Measurements from ENCODE around the gene SP7.
A peak's percentile ranks its signal among the peaks of the same experiment; 100 is the strongest.

SP7 gene

DNA sequence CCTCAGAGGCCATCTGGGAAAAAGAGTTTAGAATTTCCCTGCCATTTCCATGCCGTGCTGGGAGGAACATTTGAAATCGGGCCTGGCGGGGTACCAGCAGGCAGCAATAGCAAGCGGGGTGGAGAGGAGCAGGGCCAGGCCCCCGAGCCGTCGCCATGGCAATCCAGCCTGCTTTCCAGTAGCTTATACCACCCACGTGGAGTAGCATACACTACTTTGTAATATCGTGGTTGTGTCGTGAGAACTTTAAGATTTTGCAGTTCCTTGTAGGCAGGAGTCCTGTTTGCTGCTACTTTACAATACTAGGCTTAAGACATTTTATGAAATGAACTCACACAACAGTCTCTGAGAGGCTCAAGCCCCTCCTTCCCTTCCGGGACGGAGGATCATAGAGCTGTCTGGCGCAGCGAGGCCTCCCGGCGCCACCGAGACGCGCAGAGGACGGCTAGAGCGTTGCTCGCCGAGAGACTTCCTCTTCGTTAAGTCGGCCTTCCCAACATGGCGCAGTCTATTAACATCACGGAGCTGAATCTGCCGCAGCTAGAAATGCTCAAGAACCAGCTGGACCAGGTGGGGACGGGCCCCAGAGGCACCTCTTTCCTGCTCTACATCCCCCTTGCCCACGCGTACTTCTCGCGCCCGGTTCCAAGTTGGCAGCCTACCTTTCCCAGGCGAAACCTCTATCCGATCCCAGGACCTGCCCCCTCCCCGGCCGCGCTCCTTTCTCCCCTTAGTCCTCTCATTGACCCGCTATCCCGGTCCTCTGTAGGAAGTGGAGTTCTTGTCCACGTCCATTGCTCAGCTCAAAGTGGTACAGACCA, 40.9 kb downstream of the SP7 start, which contains the start of gene PFDN5:
TSS of gene PFDN5 (plus strand) at position 473 of the 821 bp plus-strand sequence. CDS start at position 499, 26 bp downstream.
- in situ Hi-C loops (cut with MboI; ENCODE audit: low pct_unique_long_range_greater_than_20kb, low sequenced_read_pairs, unreplicated experiment): no loop called here
- TF ChIP-seq, protein P1, sequence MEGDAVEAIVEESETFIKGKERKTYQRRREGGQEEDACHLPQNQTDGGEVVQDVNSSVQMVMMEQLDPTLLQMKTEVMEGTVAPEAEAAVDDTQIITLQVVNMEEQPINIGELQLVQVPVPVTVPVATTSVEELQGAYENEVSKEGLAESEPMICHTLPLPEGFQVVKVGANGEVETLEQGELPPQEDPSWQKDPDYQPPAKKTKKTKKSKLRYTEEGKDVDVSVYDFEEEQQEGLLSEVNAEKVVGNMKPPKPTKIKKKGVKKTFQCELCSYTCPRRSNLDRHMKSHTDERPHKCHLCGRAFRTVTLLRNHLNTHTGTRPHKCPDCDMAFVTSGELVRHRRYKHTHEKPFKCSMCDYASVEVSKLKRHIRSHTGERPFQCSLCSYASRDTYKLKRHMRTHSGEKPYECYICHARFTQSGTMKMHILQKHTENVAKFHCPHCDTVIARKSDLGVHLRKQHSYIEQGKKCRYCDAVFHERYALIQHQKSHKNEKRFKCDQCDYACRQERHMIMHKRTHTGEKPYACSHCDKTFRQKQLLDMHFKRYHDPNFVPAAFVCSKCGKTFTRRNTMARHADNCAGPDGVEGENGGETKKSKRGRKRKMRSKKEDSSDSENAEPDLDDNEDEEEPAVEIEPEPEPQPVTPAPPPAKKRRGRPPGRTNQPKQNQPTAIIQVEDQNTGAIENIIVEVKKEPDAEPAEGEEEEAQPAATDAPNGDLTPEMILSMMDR (IDR thresholded peaks at IDR 0.05; ENCODE audit: extremely low read depth, insufficient read depth, missing control alignments): no peak
- peak; percentile 90 for DNase-seq (ENCODE audit: low spot score)

DNA sequence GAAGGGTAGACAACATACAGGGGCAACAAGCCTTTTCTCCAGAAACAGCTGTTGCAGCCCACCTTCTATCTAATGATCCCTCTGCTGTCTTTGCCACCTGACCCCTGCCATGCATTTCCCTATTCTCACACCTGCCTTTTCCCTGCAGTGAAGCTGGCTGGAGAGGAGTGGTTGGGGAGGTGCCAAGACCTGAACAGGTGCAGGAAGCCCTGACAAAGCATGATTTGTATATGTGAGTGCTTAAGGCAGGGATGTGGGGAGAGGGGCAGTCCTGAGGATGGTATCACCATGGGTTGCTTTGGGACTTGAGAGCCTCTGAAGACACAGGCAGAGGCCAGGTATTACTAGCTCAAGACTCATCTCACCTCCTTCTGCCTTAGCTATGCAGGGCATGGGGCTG, 43.7 kb downstream of the SP7 start:
- in situ Hi-C loops (cut with MboI; ENCODE audit: low pct_unique_long_range_greater_than_20kb, low sequenced_read_pairs, unreplicated experiment): no loop called here
- TF ChIP-seq, protein P1 (IDR thresholded peaks at IDR 0.05; ENCODE audit: extremely low read depth, insufficient read depth, missing control alignments): no peak
- no peak for DNase-seq (ENCODE audit: low spot score)

DNA sequence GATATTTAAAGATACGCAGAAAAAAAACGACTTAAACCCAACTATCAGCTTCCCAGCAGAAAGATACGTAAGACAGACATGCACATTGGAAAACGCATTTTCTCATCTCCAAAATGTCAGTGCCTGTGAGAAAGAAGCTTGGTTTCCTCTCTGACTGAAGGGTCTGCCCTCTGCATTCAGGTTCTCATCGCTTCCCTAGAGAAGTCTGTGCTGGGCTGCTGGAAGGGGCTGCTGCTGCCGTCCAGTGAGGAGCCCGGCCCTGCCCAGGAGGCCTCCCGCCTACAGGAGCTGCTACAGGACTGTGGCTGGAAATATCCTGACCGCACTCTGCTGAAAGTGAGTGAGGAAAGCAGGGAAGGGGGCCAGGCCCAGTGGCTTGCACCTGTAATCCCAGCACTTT, 45.5 kb downstream of the SP7 start:
- TF ChIP-seq, protein P1 (IDR thresholded peaks at IDR 0.05; ENCODE audit: extremely low read depth, insufficient read depth, missing control alignments): no peak
- DNase-seq (ENCODE audit: low spot score): no peak
- in situ Hi-C loops (cut with MboI; ENCODE audit: low pct_unique_long_range_greater_than_20kb, low sequenced_read_pairs, unreplicated experiment): no loop called here

DNA sequence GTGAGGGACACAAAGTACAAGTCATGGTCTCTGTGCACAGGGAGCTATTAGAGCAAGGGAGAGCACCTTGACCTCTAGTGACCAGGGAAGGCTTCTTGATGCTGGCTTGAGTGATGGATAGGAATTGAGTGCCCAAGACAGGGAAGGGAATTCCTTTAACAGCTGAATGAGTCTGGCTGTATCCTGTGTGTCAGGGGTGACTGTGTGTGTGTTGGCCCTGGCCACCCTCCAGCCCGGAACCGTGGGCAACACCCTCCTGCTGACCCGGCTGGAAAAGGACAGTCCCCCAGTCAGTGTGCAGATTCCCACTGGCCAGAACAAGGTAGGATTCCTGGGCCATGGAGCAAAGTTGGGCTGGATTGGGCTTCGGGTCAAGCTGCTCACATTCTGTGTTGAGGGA, 46.3 kb downstream of the SP7 start:
- no peak for DNase-seq (ENCODE audit: low spot score)
- TF ChIP-seq, protein P1 (IDR thresholded peaks at IDR 0.05; ENCODE audit: extremely low read depth, insufficient read depth, missing control alignments): no peak
- in situ Hi-C loops (cut with MboI; ENCODE audit: low pct_unique_long_range_greater_than_20kb, low sequenced_read_pairs, unreplicated experiment): loop anchor here (5.0 kb wide), 1 partner anchor 73 kb away; no protein-coding TSS in a partner anchor

DNA sequence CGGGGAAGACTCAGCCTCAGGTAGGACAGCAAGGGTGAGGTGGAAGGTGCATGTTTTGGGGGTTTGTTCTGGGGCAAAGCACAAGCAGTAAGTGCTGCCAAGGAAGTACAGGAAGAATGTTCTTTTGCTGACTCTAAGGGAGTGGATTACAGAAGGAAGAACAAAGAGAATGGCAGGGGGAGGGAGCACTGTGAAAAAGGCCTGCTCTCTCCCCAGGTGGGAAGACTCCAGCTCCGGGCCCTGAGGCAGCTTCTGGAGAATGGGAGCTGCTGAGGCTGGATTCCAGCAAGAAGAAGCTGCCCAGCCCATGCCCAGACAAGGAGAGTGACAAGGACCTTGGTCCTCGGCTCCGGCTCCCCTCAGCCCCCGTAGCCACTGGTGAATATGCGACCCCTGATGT, 47.8 kb downstream of the SP7 start:
- no peak for DNase-seq (ENCODE audit: low spot score)
- in situ Hi-C loops (cut with MboI; ENCODE audit: low pct_unique_long_range_greater_than_20kb, low sequenced_read_pairs, unreplicated experiment): loop anchor here (5.0 kb wide), 1 partner anchor 71 kb away; no protein-coding TSS in a partner anchor
- TF ChIP-seq, protein P1 (IDR thresholded peaks at IDR 0.05; ENCODE audit: extremely low read depth, insufficient read depth, missing control alignments): no peak

DNA sequence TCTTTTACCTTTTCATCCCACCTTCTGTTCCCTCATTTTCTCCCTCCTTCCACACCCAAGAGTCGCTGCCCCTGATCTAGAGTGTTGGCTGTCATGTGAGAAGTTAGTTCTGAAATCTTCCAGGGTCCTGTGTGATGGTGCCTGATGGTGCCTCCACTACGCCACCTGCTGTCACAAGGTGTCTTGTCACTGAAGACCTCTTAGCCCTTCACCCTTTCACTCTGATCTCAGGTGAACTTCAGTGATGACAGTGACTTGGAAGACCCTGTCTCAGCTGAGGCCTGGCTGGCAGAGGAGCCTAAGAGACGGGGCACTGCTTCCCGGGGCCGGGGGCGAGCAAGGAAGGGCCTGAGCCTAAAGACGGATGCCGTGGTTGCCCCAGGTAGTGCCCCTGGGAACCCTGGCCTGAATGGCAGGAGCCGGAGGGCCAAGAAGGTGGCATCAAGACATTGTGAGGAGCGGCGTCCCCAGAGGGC, 48.4 kb downstream of the SP7 start:
- in situ Hi-C loops (cut with MboI; ENCODE audit: low pct_unique_long_range_greater_than_20kb, low sequenced_read_pairs, unreplicated experiment): loop anchor here (5.0 kb wide), 1 partner anchor 70 kb away; no protein-coding TSS in a partner anchor
- TF ChIP-seq, protein P1 (IDR thresholded peaks at IDR 0.05; ENCODE audit: extremely low read depth, insufficient read depth, missing control alignments): peak; percentile 71

More for the DNA sequence above, 48.4 kb downstream of the SP7 start:
- DNase-seq (ENCODE audit: low spot score): peak; percentile 81
